Activated naive CD8-positive, alpha-beta T cell (primary cell): ENCODE measurements around the gene TMEM63B.
A peak's percentile ranks its signal among the peaks of the same experiment; 100 is the strongest.

Experiments
- H3K27ac Mint-ChIP-seq: one replicate; pipeline ENCODE4 v1.8.0; 2021; ENCODE audit warnings: mixed read lengths
- H3K27me3 Mint-ChIP-seq: one replicate; pipeline ENCODE4 v1.8.0; 2021; ENCODE audit warnings: mixed read lengths
- H3K36me3 Mint-ChIP-seq: one replicate; pipeline ENCODE4 v1.8.0; 2021; ENCODE audit warnings: mixed read lengths
- H3K4me1 Mint-ChIP-seq: one replicate; pipeline ENCODE4 v1.8.0; 2021; ENCODE audit warnings: low read depth, mixed read lengths
- H3K4me3 Mint-ChIP-seq: one replicate; pipeline ENCODE4 v1.8.0; 2021; ENCODE audit warnings: mild to moderate bottlenecking, mixed read lengths
- H3K9me3 Mint-ChIP-seq: one replicate; pipeline ENCODE4 v1.8.0; 2021; ENCODE audit warnings: low read depth, mixed read lengths

The TMEM63B gene

GRCh38 chr6:44105993-44106740, 21.2 kb upstream of the TMEM63B start:
- peak overlapping the region; percentile 22 for H3K27ac Mint-ChIP-seq
- H3K9me3 Mint-ChIP-seq, result no peaks in the 10 kb centered on the region
- no peak overlapping the region for H3K4me3 Mint-ChIP-seq
- H3K27me3 Mint-ChIP-seq, result no peaks in the 10 kb centered on the region
- H3K36me3 Mint-ChIP-seq, result no peaks in the 10 kb centered on the region
- H3K4me1 Mint-ChIP-seq, result peaks cover 9% of the 10 kb centered on the region

- H3K27ac Mint-ChIP-seq, result no peak overlapping the region
- no peaks in the 10 kb centered on the region for H3K9me3 Mint-ChIP-seq
- no peaks in the 10 kb centered on the region for H3K27me3 Mint-ChIP-seq
- H3K4me3 Mint-ChIP-seq, result no peak overlapping the region
- H3K36me3 Mint-ChIP-seq, result no peaks in the 10 kb centered on the region
- H3K4me1 Mint-ChIP-seq, result peaks cover 5% of the 10 kb centered on the region
Observed at GRCh38 chr6:44107017-44107416, 20.3 kb upstream of the TMEM63B start.

- Mint-ChIP-seq H3K4me1 (peaks cover 2% of the 10 kb centered on the region), H3K36me3 (no peaks in the 10 kb centered on the region), H3K27me3 (no peaks in the 10 kb centered on the region), H3K9me3 (no peaks in the 10 kb centered on the region), H3K27ac (no peak overlapping the region), H3K4me3 (no peak overlapping the region)
Observed at GRCh38 chr6:44108471-44108870, 18.9 kb upstream of the TMEM63B start.

GRCh38 chr6:44109212-44109611, 18.1 kb upstream of the TMEM63B start:
- peaks cover 2% of the 10 kb centered on the region for H3K36me3 Mint-ChIP-seq
- H3K9me3 Mint-ChIP-seq, result no peaks in the 10 kb centered on the region
- no peaks in the 10 kb centered on the region for H3K27me3 Mint-ChIP-seq
- peaks cover 2% of the 10 kb centered on the region for H3K4me1 Mint-ChIP-seq
- no peak overlapping the region for H3K27ac Mint-ChIP-seq
- H3K4me3 Mint-ChIP-seq, result no peak overlapping the region

- Mint-ChIP-seq H3K9me3 (no peaks in the 10 kb centered on the region), H3K4me3 (no peak overlapping the region), H3K27ac (no peak overlapping the region), H3K27me3 (no peaks in the 10 kb centered on the region), H3K4me1 (peaks cover 3% of the 10 kb centered on the region), H3K36me3 (peaks cover 2% of the 10 kb centered on the region)
Observed at GRCh38 chr6:44110005-44110676, 17.2 kb upstream of the TMEM63B start.

- H3K36me3 Mint-ChIP-seq, result peaks cover 6% of the 10 kb centered on the region
- no peaks in the 10 kb centered on the region for H3K27me3 Mint-ChIP-seq
- H3K4me1 Mint-ChIP-seq, result peaks cover 6% of the 10 kb centered on the region
- H3K27ac Mint-ChIP-seq, result no peak overlapping the region
- H3K9me3 Mint-ChIP-seq, result no peaks in the 10 kb centered on the region
- no peak overlapping the region for H3K4me3 Mint-ChIP-seq
Observed at GRCh38 chr6:44110966-44111365, 16.4 kb upstream of the TMEM63B start.

GRCh38 chr6:44111434-44112417, 15.6 kb upstream of the TMEM63B start:
- Mint-ChIP-seq H3K27ac (no peak overlapping the region), H3K9me3 (no peaks in the 10 kb centered on the region), H3K4me1 (peaks cover 10% of the 10 kb centered on the region), H3K27me3 (no peaks in the 10 kb centered on the region), H3K4me3 (no peak overlapping the region), H3K36me3 (peaks cover 6% of the 10 kb centered on the region)

GRCh38 chr6:44113414-44113813, 13.9 kb upstream of the TMEM63B start:
- H3K27ac Mint-ChIP-seq, result no peak overlapping the region
- H3K4me3 Mint-ChIP-seq, result no peak overlapping the region
- no peaks in the 10 kb centered on the region for H3K9me3 Mint-ChIP-seq
- no peaks in the 10 kb centered on the region for H3K27me3 Mint-ChIP-seq
- peaks cover 6% of the 10 kb centered on the region for H3K36me3 Mint-ChIP-seq
- peaks cover 22% of the 10 kb centered on the region for H3K4me1 Mint-ChIP-seq

GRCh38 chr6:44115866-44116265, 11.5 kb upstream of the TMEM63B start:
- Mint-ChIP-seq H3K36me3 (peaks cover 6% of the 10 kb centered on the region), H3K4me1 (peaks cover 39% of the 10 kb centered on the region), H3K27ac (no peak overlapping the region)

GRCh38 chr6:44116641-44117382, 10.5 kb upstream of the TMEM63B start:
- peaks cover 6% of the 10 kb centered on the region for H3K36me3 Mint-ChIP-seq
- H3K4me3 Mint-ChIP-seq, result no peak overlapping the region
- H3K27me3 Mint-ChIP-seq, result no peaks in the 10 kb centered on the region
- peaks cover 47% of the 10 kb centered on the region for H3K4me1 Mint-ChIP-seq
- H3K27ac Mint-ChIP-seq, result peak overlapping the region; percentile 2
- no peaks in the 10 kb centered on the region for H3K9me3 Mint-ChIP-seq

More at GRCh38 chr6:44115866-44116265, 11.5 kb upstream of the TMEM63B start:
- no peak overlapping the region for H3K4me3 Mint-ChIP-seq
- H3K9me3 Mint-ChIP-seq, result no peaks in the 10 kb centered on the region
- no peaks in the 10 kb centered on the region for H3K27me3 Mint-ChIP-seq

GRCh38 chr6:44117397-44118128, 9.8 kb upstream of the TMEM63B start:
- Mint-ChIP-seq H3K36me3 (peaks cover 6% of the 10 kb centered on the region), H3K27ac (no peak overlapping the region), H3K27me3 (no peaks in the 10 kb centered on the region), H3K4me3 (no peak overlapping the region), H3K9me3 (no peaks in the 10 kb centered on the region), H3K4me1 (peaks cover 52% of the 10 kb centered on the region)

GRCh38 chr6:44119704-44120262, 7.6 kb upstream of the TMEM63B start:
- no peak overlapping the region for H3K27ac Mint-ChIP-seq
- no peaks in the 10 kb centered on the region for H3K27me3 Mint-ChIP-seq

GRCh38 chr6:44120692-44121443, 6.5 kb upstream of the TMEM63B start:
- Mint-ChIP-seq H3K9me3 (no peaks in the 10 kb centered on the region), H3K27me3 (no peaks in the 10 kb centered on the region), H3K4me1 (peaks cover 81% of the 10 kb centered on the region), H3K36me3 (peaks cover 4% of the 10 kb centered on the region), H3K4me3 (peak overlapping the region; percentile 9), H3K27ac (no peak overlapping the region)

More at GRCh38 chr6:44119704-44120262, 7.6 kb upstream of the TMEM63B start:
- peaks cover 6% of the 10 kb centered on the region for H3K36me3 Mint-ChIP-seq
- peaks cover 74% of the 10 kb centered on the region for H3K4me1 Mint-ChIP-seq
- no peak overlapping the region for H3K4me3 Mint-ChIP-seq
- no peaks in the 10 kb centered on the region for H3K9me3 Mint-ChIP-seq
